ENCODE data around the gene MCEMP1. TPM values are rescaled to one million over a fixed set of nuclear protein-coding genes. Genes with fewer than 3 reads are reported as not detected.

Gene MCEMP1
- polyA plus RNA-seq, 2 of the 4 experiments (the other 2 are of a cell fraction) = 0.17 TPM; not detected in 1

DNA sequence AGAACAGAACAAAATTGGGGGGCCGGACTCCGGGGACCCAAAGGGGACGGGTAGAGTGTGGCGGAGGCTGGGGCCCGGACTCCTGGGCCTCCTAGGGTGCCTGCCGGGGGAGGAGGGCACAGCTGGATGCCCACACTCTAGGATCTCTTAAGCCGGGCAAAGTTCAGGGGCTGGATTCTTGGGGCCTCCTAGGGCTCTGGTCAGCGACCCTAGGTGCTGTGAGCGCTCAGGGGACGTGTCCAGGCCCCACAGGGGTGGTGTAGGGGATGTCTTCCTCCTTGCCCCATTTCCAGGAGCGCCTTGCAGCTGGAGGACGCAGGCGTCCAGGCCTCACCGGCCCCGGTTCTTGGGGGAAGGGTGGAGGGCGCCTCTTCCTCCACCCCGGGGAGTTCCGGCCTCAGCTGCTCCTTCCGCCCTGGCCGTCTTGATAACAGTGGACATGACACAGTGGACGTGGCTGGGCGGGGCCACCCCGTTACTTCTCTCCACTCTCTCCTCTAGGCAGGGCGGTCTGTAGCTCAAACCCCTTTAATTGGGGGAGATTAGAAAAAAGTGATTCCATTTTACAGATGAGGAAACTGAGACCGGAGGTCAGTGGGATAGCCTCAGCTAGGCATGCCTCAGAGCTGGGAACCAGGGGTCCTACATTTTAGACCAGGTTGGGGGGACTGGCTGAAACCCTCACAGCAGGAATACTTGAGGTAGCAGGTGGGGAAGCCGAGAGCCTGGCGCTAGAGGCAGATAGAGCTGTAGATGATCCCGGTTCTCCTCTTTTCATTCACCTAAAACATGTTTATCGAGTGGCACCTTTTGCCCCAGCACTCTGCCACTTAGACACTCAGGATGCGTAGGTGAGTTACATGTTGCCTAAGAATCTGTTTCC lies 39.3 kb upstream of the MCEMP1 start:
- Histone ChIP-seq H3K9me3 (no peaks in the 10 kb centered on the region), H3K4me1 (no peaks in the 10 kb centered on the region), H3K4me2 (peak overlapping the region; percentile 75), H3K27ac (peak overlapping the region; percentile 77 to 98), H3K4me3 (peak overlapping the region; percentile 64)
- CTCF ChIA-PET = interaction anchor here (0.7 to 1.5 kb wide), 3 partner anchors 9 to 69 kb away, joined by 3 to 7 read pairs (median 3); partner anchors contain the start of gene TRAPPC5
- no peak for TF ChIP-seq KDM5A (IDR thresholded peaks at IDR 0.05)
- no peak for TF ChIP-seq EHF (CRISPR knock-in tag; IDR thresholded peaks at IDR 0.05)
- no peak for TF ChIP-seq MAX (IDR thresholded peaks at IDR 0.05)
- TF ChIP-seq JUN (IDR thresholded peaks at IDR 0.05) = no peak
- no peak for TF ChIP-seq GATA3 (IDR thresholded peaks at IDR 0.05; ENCODE audit: borderline replicate concordance)
- no peak for TF ChIP-seq RFX5 (IDR thresholded peaks at IDR 0.05)
- no peak for TF ChIP-seq HOXB13 (CRISPR knock-in tag; IDR thresholded peaks at IDR 0.05; ENCODE audit: low read depth)
- no peak for TF ChIP-seq E2F6 (IDR thresholded peaks at IDR 0.05; ENCODE audit: borderline replicate concordance, low read depth)
- TF ChIP-seq POLR2A (IDR thresholded peaks at IDR 0.05; ENCODE audit: low read length) = no peak
- no peak for TF ChIP-seq BHLHE40 (IDR thresholded peaks at IDR 0.05; ENCODE audit: low read depth, low read length)
- TF ChIP-seq, protein P1, sequence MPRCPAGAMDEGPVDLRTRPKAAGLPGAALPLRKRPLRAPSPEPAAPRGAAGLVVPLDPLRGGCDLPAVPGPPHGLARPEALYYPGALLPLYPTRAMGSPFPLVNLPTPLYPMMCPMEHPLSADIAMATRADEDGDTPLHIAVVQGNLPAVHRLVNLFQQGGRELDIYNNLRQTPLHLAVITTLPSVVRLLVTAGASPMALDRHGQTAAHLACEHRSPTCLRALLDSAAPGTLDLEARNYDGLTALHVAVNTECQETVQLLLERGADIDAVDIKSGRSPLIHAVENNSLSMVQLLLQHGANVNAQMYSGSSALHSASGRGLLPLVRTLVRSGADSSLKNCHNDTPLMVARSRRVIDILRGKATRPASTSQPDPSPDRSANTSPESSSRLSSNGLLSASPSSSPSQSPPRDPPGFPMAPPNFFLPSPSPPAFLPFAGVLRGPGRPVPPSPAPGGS (IDR thresholded peaks at IDR 0.05) = no peak
- TF ChIP-seq KDM1A (IDR thresholded peaks at IDR 0.05; ENCODE audit: low read depth) = no peak
- TF ChIP-seq JUNB (IDR thresholded peaks at IDR 0.05) = no peak
- no peak for TF ChIP-seq CHD2 (IDR thresholded peaks at IDR 0.05; ENCODE audit: low read length, partially characterized antibody)
- TF ChIP-seq POLR2AphosphoS2 (conservative IDR thresholded peaks at IDR 0.05; ENCODE audit: low read length) = no peak
- no peak for TF ChIP-seq FOSL2 (IDR thresholded peaks at IDR 0.05)
- TF ChIP-seq FOSL2 (CRISPR knock-in tag; IDR thresholded peaks at IDR 0.05) = no peak
- no peak for TF ChIP-seq ZNF302 (CRISPR knock-in tag; IDR thresholded peaks at IDR 0.05)
- TF ChIP-seq MAFK (IDR thresholded peaks at IDR 0.05; ENCODE audit: partially characterized antibody) = no peak
- no peak for TF ChIP-seq CBX8 (IDR thresholded peaks at IDR 0.05)
- POLR2A ChIA-PET = interaction anchor here (0.7 to 1.0 kb wide), 2 partner anchors 32 to 164 kb away, joined by 3 to 5 read pairs; no protein-coding TSS in a partner anchor
- 78% methylated on average over 11 of the region's 30 CpGs for WGBS (ENCODE audit: missing lambda C conversion rate)
- FAIRE-seq (no peak), ATAC-seq (peak; percentile 45 to 51; a peak in 5 of 6 replicates), DNase-seq (ENCODE audit: low read depth in 1 of 2, low spot score in 1 of 2) (peak in 1 of 2 experiments; percentile 25)

DNA sequence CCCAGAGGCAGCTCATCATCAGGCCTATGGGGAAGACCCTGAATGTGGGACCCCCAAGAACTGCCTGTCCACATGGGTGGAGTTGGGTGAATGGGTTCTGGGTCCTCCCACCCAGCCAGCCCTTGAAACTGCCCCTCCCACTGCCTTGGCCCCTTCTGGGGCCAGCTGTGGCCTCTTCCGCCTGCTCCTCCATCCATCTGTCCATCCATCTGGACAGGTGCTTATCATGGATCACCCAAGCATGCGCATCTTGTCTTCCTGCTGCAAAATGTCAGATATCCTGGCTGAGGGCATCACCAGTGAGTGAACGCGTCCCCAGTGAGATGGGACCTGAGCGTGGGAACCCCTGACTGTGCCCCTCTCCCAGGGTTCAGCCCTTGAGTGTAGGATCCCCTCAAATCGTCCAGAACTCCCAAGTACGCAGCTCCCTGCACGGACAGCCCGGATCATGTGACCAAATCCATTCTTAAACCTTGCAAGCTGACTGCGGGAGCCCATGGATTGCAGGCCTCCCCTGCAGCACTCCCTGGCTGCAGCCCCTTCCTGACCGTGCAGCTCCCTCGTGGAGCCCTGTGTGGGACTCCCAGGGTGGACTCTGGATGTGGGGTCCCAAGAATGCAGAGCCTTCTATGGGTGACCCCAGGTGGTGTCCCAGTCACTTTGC lies 38.0 kb upstream of the MCEMP1 start:
- WGBS (ENCODE audit: missing lambda C conversion rate) = 94% methylated on average over 9 of the region's 12 CpGs
- ChIA-PET CTCF (interaction anchor here (0.6 to 1.5 kb wide), 4 partner anchors 13 to 500 kb away, joined by 3 to 7 read pairs (median 4); no protein-coding TSS in a partner anchor), POLR2A (no interaction called here)
- DNase-seq (ENCODE audit: low read depth in 1 of 2, low spot score in 1 of 2) = no peak
- H3K4me3 ChIP-seq = no peak overlapping the region
- H3K4me1 ChIP-seq = no peaks in the 10 kb centered on the region
- no peak for FAIRE-seq
- H3K9me3 ChIP-seq = no peaks in the 10 kb centered on the region
- H3K4me2 ChIP-seq = no peak overlapping the region
- no peak overlapping the region for H3K27ac ChIP-seq
- ATAC-seq = no peak
- TF ChIP-seq NFE2L2 (conservative IDR thresholded peaks at IDR 0.05; ENCODE audit: low read length) (no peak), JUNB (IDR thresholded peaks at IDR 0.05) (no peak), CHD4 (IDR thresholded peaks at IDR 0.05; ENCODE audit: borderline replicate concordance) (no peak), FOSL2 (IDR thresholded peaks at IDR 0.05) (no peak), FOSL2 (CRISPR knock-in tag; IDR thresholded peaks at IDR 0.05) (no peak), RAD21 (conservative IDR thresholded peaks at IDR 0.05 in 1 of 2, IDR thresholded peaks at IDR 0.05 in 1 of 2) (no peak), E2F6 (IDR thresholded peaks at IDR 0.05; ENCODE audit: borderline replicate concordance, low read depth) (no peak), POLR2A (IDR thresholded peaks at IDR 0.05; ENCODE audit: low read length) (no peak), GATA3 (IDR thresholded peaks at IDR 0.05; ENCODE audit: borderline replicate concordance) (no peak), HOXB13 (CRISPR knock-in tag; IDR thresholded peaks at IDR 0.05; ENCODE audit: low read depth) (no peak), FOXS1 (CRISPR knock-in tag; IDR thresholded peaks at IDR 0.05) (no peak)
- TF ChIP-seq, protein P1 (IDR thresholded peaks at IDR 0.05) = no peak
- TF ChIP-seq, protein P2, sequence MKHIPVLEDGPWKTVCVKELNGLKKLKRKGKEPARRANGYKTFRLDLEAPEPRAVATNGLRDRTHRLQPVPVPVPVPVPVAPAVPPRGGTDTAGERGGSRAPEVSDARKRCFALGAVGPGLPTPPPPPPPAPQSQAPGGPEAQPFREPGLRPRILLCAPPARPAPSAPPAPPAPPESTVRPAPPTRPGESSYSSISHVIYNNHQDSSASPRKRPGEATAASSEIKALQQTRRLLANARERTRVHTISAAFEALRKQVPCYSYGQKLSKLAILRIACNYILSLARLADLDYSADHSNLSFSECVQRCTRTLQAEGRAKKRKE (CRISPR knock-in tag; IDR thresholded peaks at IDR 0.05; ENCODE audit: low read depth) = no peak
- TF ChIP-seq, protein P3, sequence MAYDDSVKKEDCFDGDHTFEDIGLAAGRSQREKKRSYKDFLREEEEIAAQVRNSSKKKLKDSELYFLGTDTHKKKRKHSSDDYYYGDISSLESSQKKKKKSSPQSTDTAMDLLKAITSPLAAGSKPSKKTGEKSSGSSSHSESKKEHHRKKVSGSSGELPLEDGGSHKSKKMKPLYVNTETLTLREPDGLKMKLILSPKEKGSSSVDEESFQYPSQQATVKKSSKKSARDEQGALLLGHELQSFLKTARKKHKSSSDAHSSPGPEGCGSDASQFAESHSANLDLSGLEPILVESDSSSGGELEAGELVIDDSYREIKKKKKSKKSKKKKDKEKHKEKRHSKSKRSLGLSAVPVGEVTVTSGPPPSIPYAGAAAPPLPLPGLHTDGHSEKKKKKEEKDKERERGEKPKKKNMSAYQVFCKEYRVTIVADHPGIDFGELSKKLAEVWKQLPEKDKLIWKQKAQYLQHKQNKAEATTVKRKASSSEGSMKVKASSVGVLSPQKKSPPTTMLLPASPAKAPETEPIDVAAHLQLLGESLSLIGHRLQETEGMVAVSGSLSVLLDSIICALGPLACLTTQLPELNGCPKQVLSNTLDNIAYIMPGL (CRISPR knock-in tag; IDR thresholded peaks at IDR 0.05; ENCODE audit: borderline replicate concordance) = no peak
